GM12878 (cell line): ENCODE results near the gene DPF3. TPM values are rescaled to one million over a fixed set of nuclear protein-coding genes. Genes with fewer than 3 reads are reported as not detected.

Source experiments
- ATAC-seq: fragments of 200-7000 bp; cut with Tn5 transposase; 3 replicates; pipeline ENCODE4 v1.9.1; 2020; ENCODE audit warnings: mild to moderate bottlenecking, moderate library complexity
- BruUV-seq: library from RNA; stranded (reverse); fragments of 400-500 nt; replicated peaks from 2 replicates; lab custom pipeline; 2021; lab: Mats Ljungman, UMichigan
- CTCF ChIA-PET: fragments of 300-600 bp; sonication (Branson Sonifier 250); formaldehyde crosslinking; extraction: SDS; loops from one replicate; lab custom pipeline; 2021; ENCODE audit warnings: inconsistent platforms; lab: Yijun Ruan, JAX
- POLR2A ChIA-PET: fragments of 350-600 bp; formaldehyde crosslinking; extraction: SDS; loops from one replicate; lab custom pipeline; 2021; ENCODE audit warnings: inconsistent platforms; lab: Charles Lee
- RAD21 ChIA-PET: fragments of 300-600 bp; sonication (Branson Sonifier 250); formaldehyde crosslinking; loops from one replicate; lab custom pipeline; 2023; ENCODE audit warnings: antibody characterized with exemption; ENCODE audit not compliant: unreplicated experiment; lab: Charles Lee
- SMC1A ChIA-PET: fragments of 300-600 bp; sonication (Branson Sonifier 250); formaldehyde crosslinking; loops from one replicate; lab custom pipeline; 2023; ENCODE audit not compliant: unreplicated experiment, uncharacterized antibody; lab: Charles Lee
- DNase-seq: peaks from one replicate; pipeline ENCODE4 v3.0.0-alpha.2; 2011; ENCODE audit warnings: low read depth, low spot score
- FAIRE-seq: peaks from 3 replicates; lab custom pipeline; 2011; peaks lifted over from hg19 to GRCh38; lab: Jason Lieb, UNC
- H2AFZ ChIP-seq: 2 replicates; pipeline ENCODE4 v1.6.0; 2011; ENCODE audit warnings: low read depth, low read length, control low read depth; ENCODE audit not compliant: control insufficient read depth
- H3K27ac ChIP-seq: 2 replicates; pipeline ENCODE4 v1.5.1; 2011; ENCODE audit warnings: control low read depth; ENCODE audit not compliant: control insufficient read depth, insufficient read depth
- H3K27me3 ChIP-seq, 2 experiments: replicated peaks in 1 of 2; 2 replicates each; pipeline versions ENCODE4 v1.6.0 to v1.6.1; 2011; ENCODE audit warnings: low read length in 1 of 2; ENCODE audit not compliant: control insufficient read depth in 2 of 2, insufficient read depth in 2 of 2
- H3K36me3 ChIP-seq, 2 experiments: 2 replicates each; pipeline ENCODE4 v1.5.1; 2011; ENCODE audit warnings: low read length in 1 of 2; ENCODE audit not compliant: control insufficient read depth in 2 of 2, insufficient read depth in 2 of 2
- H3K4me1 ChIP-seq: 2 replicates; pipeline ENCODE4 v1.6.1; 2011; ENCODE audit warnings: mild to moderate bottlenecking, low read length, moderate library complexity, mixed read lengths; ENCODE audit not compliant: control insufficient read depth, insufficient read depth
- H3K4me2 ChIP-seq: 2 replicates; pipeline ENCODE4 v1.6.0; 2011; ENCODE audit warnings: control low read depth; ENCODE audit not compliant: control insufficient read depth, insufficient read depth
- H3K4me3 ChIP-seq: fragments of 200-600 bp; sonication (generic); 2 replicates; pipeline ENCODE4 v1.5.1; 2016
- H3K79me2 ChIP-seq: 2 replicates; pipeline ENCODE4 v1.6.0; 2011; ENCODE audit warnings: low read length; ENCODE audit not compliant: control insufficient read depth, insufficient read depth
- H3K9ac ChIP-seq: 2 replicates; pipeline ENCODE4 v1.8.0; 2011; ENCODE audit warnings: low read length, control low read depth, mixed read lengths; ENCODE audit not compliant: control insufficient read depth, insufficient read depth
- H3K9me3 ChIP-seq: replicated peaks from 3 replicates; pipeline ENCODE4 v1.5.1; 2011; ENCODE audit warnings: mild to moderate bottlenecking, low read length; ENCODE audit not compliant: control insufficient read depth, insufficient read depth
- H4K20me1 ChIP-seq: 2 replicates; pipeline ENCODE4 v1.6.0; 2011; ENCODE audit not compliant: control insufficient read depth, insufficient read depth
- ATF7 ChIP-seq: fragments of 450-650 bp; IDR thresholded peaks from 2 replicates; pipeline ENCODE4 v1.6.1; 2016; ENCODE audit warnings: low read depth, mild to moderate bottlenecking
- EED ChIP-seq: sonication (generic); IDR thresholded peaks from 2 replicates; pipeline ENCODE4 v1.6.1; 2016; ENCODE audit warnings: antibody characterized with exemption, low read depth
- FOXM1 ChIP-seq: IDR thresholded peaks from 2 replicates; pipeline ENCODE4 v1.6.1; 2012; ENCODE audit warnings: low read depth, mild to moderate bottlenecking, inconsistent platforms, low read length, moderate library complexity
- GATAD2B ChIP-seq: fragments of 450-650 bp; conservative IDR thresholded peaks from 2 replicates; pipeline ENCODE4 v1.6.1; 2017; ENCODE audit warnings: low read depth, mild to moderate bottlenecking, moderate library complexity
- JUNB ChIP-seq: IDR thresholded peaks from 2 replicates; pipeline ENCODE4 v1.6.1; 2016; ENCODE audit warnings: antibody characterized with exemption, mild to moderate bottlenecking
- PML ChIP-seq: IDR thresholded peaks from 2 replicates; pipeline ENCODE4 v1.6.1; 2012; ENCODE audit warnings: low read length, inconsistent platforms
- RAD21 ChIP-seq: IDR thresholded peaks from 2 replicates; pipeline ENCODE4 v1.6.1; 2011; ENCODE audit warnings: mild to moderate bottlenecking, low read depth, low read length, moderate library complexity; ENCODE audit not compliant: insufficient read depth
- RAD51 ChIP-seq: fragments of 450-650 bp; IDR thresholded peaks from 2 replicates; pipeline ENCODE4 v1.6.1; 2016; ENCODE audit warnings: moderate library complexity, mild to moderate bottlenecking, inconsistent platforms
- SUZ12 ChIP-seq: fragments of 200-600 bp; sonication (generic); IDR thresholded peaks from one replicate; pipeline ENCODE4 v1.6.1; 2018; ENCODE audit warnings: antibody characterized with exemption, mild to moderate bottlenecking; ENCODE audit not compliant: unreplicated experiment
- WGBS: methylation state at CpG from one replicate; pipeline ENCODE4 v1.1.6; 2016; ENCODE audit warnings: low lambda C conversion rate; ENCODE audit not compliant: insufficient replicate concordance, insufficient coverage; ENCODE audit errors: missing lambda C conversion rate; 5-methylcytosine and 5-hydroxymethylcytosine counted together
- in situ Hi-C: fragments of 300-500 bp; cut with MboI; formaldehyde crosslinking; loops from 9 replicates; pipeline ENCODE4 v1.14.3; 2018; ENCODE audit warnings: mixed read lengths
- intact Hi-C: fragments of 100-400 bp; cut with micrococcal nuclease; formaldehyde crosslinking; loops from one replicate; pipeline ENCODE4 v1.14.2; 2022; ENCODE audit not compliant: unreplicated experiment
- polyA plus RNA-seq, 11 experiments: library from polyadenylated mRNA; depleted of rRNA in 4 of 11; unstranded in 6 of 11; stranded (reverse) in 5 of 11; fragments of >200 nt; fragmentation: Nextera tagmentation in 4 of 11; fragmentation: Illumina TruSeq in 1 of 11; extraction: Ambion mirVana in 4 of 11; extraction: Trizol in 1 of 11; gene quantifications; 1 replicate in 1 of 11; 2 replicates in 10 of 11; pipeline versions ENCODE4 v1.2.1 to v1.2.3, GENCODE V29; 2011 to 2016; ENCODE audit warnings: inconsistent platforms in 2 of 11, missing spikeins in 2 of 11, low read depth in 1 of 11
- total RNA-seq, 4 experiments: library from RNA; depleted of rRNA in 3 of 4; stranded (reverse); fragments of >200 nt in 3 of 4; fragmentation: Illumina TruSeq in 1 of 4; extraction: Trizol in 1 of 4; gene quantifications; 2 replicates each; pipeline versions ENCODE4 v1.2.1 to v1.2.3, GENCODE V29; 2013 to 2021
- TF ChIP-seq, protein P1 (sequence below): fragments of 450-650 bp; IDR thresholded peaks from 2 replicates; pipeline ENCODE4 v1.6.1; 2016; ENCODE audit warnings: mild to moderate bottlenecking, moderate library complexity, borderline replicate concordance
- TF ChIP-seq, protein P2 (sequence below): fragments of 450-650 bp; IDR thresholded peaks from 2 replicates; pipeline ENCODE4 v1.6.1; 2017; ENCODE audit warnings: mild to moderate bottlenecking, low read depth, inconsistent platforms; ENCODE audit not compliant: poor library complexity, severe bottlenecking
- TF ChIP-seq, protein P3 (sequence below): fragments of 450-650 bp; IDR thresholded peaks from 2 replicates; pipeline ENCODE4 v1.6.1; 2017; ENCODE audit warnings: antibody characterized with exemption, mild to moderate bottlenecking, moderate library complexity

Gene DPF3
- total and polyA plus RNA-seq, 10 of the 15 experiments (the other 5 are each of a cell fraction or from before 2014, with no cell fraction given): 0.69 to 8.0 (median 2.2) TPM

DNA sequence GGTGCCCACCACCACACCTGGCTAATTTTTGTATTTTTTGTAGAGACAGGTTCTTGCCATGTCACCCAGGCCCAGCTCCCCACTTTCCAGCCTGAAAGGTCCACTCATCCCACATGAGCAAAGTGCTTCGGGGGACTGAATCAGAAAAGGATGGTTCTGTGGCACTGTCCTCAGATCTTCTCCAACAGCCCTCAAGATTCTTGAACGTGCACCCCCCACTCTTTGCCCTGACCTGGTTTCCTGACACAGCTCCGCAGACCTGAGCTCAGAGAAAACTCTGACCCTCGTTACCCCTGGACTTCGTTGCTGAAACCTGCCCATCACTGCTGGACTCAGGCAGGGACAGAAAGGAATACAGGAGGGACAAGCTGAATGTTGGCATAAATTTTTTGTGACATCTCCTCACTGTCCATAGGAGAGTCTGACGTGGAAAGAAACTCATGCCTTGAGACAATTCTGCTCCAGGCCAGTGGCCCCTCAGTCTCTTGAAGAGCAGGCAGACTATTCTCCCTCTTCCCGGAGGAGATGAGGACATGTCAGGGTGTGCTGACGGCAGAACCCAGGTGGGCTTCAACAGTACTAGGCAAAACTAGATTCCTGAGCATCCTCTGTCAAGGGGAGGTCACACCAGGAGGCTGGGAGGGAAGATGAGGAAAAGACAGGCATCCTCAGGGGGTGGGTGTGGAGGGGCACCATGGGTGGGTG lies 149.3 kb downstream of the DPF3 start (continued):
- no peak for TF ChIP-seq JUNB

DNA sequence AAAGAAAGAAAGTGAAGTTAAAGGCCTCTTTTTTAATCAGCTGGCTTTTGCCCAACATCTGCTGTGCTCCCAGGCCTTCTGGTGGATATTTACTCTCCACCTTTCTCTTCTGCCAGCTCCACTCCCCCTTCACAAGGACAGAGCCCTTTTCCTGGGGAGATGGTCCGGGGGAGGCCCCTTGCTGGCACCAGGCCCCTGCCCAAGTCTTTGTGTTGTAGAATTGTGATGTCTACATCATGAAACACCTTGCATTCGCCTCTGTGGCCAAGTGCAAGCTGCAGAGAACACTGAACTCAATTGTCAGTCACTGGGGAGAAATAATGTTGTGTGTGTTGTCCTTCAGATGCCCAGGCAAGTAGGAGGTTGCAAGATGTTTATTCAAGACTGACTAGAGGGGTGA lies 150.3 kb downstream of the DPF3 start:
- no peaks in the 10 kb centered on the region; a peak in 2 of 4 replicates for H3K36me3 ChIP-seq
- no peak overlapping the region for H3K27ac ChIP-seq
- BruUV-seq: no TSS peak
- 55% methylated on average over 2 of the region's 2 CpGs for WGBS
- no peaks in the 10 kb centered on the region; a peak in 1 of 4 replicates for H3K27me3 ChIP-seq
- CTCF ChIA-PET: interaction anchor here (0.5 kb wide), 1 partner anchor 44 kb away, joined by 3 read pairs; no protein-coding TSS in a partner anchor
- no peak overlapping the region for H3K4me3 ChIP-seq
- no peaks in the 10 kb centered on the region for H3K4me1 ChIP-seq
- intact Hi-C loops: no loop called here
- no peaks in the 10 kb centered on the region; the same call in 2 of the 3 replicates for H3K9me3 ChIP-seq
- no peak overlapping the region for H3K4me2 ChIP-seq
- in situ Hi-C loops: no loop called here
- FAIRE-seq (no peak), DNase-seq (no peak), ATAC-seq (no peak)
- H2AFZ ChIP-seq: no peak overlapping the region
- SMC1A ChIA-PET: no interaction called here
- RAD21 ChIA-PET: no interaction called here
- no peaks in the 10 kb centered on the region for H4K20me1 ChIP-seq
- POLR2A ChIA-PET: no interaction called here
- H3K79me2 ChIP-seq: no peaks in the 10 kb centered on the region
- H3K9ac ChIP-seq: no peak overlapping the region
- no peak for TF ChIP-seq ATF7
- TF ChIP-seq RAD51: no peak
- TF ChIP-seq SUZ12: no peak
- TF ChIP-seq, protein P1, sequence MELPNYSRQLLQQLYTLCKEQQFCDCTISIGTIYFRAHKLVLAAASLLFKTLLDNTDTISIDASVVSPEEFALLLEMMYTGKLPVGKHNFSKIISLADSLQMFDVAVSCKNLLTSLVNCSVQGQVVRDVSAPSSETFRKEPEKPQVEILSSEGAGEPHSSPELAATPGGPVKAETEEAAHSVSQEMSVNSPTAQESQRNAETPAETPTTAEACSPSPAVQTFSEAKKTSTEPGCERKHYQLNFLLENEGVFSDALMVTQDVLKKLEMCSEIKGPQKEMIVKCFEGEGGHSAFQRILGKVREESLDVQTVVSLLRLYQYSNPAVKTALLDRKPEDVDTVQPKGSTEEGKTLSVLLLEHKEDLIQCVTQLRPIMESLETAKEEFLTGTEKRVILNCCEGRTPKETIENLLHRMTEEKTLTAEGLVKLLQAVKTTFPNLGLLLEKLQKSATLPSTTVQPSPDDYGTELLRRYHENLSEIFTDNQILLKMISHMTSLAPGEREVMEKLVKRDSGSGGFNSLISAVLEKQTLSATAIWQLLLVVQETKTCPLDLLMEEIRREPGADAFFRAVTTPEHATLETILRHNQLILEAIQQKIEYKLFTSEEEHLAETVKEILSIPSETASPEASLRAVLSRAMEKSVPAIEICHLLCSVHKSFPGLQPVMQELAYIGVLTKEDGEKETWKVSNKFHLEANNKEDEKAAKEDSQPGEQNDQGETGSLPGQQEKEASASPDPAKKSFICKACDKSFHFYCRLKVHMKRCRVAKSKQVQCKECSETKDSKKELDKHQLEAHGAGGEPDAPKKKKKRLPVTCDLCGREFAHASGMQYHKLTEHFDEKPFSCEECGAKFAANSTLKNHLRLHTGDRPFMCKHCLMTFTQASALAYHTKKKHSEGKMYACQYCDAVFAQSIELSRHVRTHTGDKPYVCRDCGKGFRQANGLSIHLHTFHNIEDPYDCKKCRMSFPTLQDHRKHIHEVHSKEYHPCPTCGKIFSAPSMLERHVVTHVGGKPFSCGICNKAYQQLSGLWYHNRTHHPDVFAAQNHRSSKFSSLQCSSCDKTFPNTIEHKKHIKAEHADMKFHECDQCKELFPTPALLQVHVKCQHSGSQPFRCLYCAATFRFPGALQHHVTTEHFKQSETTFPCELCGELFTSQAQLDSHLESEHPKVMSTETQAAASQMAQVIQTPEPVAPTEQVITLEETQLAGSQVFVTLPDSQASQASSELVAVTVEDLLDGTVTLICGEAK: no peak
- TF ChIP-seq, protein P2, sequence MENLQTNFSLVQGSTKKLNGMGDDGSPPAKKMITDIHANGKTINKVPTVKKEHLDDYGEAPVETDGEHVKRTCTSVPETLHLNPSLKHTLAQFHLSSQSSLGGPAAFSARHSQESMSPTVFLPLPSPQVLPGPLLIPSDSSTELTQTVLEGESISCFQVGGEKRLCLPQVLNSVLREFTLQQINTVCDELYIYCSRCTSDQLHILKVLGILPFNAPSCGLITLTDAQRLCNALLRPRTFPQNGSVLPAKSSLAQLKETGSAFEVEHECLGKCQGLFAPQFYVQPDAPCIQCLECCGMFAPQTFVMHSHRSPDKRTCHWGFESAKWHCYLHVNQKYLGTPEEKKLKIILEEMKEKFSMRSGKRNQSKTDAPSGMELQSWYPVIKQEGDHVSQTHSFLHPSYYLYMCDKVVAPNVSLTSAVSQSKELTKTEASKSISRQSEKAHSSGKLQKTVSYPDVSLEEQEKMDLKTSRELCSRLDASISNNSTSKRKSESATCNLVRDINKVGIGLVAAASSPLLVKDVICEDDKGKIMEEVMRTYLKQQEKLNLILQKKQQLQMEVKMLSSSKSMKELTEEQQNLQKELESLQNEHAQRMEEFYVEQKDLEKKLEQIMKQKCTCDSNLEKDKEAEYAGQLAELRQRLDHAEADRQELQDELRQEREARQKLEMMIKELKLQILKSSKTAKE: no peak
- no peak for TF ChIP-seq FOXM1
- TF ChIP-seq RAD21: no peak
- TF ChIP-seq PML: no peak
- no peak for TF ChIP-seq GATAD2B
- TF ChIP-seq, protein P3, sequence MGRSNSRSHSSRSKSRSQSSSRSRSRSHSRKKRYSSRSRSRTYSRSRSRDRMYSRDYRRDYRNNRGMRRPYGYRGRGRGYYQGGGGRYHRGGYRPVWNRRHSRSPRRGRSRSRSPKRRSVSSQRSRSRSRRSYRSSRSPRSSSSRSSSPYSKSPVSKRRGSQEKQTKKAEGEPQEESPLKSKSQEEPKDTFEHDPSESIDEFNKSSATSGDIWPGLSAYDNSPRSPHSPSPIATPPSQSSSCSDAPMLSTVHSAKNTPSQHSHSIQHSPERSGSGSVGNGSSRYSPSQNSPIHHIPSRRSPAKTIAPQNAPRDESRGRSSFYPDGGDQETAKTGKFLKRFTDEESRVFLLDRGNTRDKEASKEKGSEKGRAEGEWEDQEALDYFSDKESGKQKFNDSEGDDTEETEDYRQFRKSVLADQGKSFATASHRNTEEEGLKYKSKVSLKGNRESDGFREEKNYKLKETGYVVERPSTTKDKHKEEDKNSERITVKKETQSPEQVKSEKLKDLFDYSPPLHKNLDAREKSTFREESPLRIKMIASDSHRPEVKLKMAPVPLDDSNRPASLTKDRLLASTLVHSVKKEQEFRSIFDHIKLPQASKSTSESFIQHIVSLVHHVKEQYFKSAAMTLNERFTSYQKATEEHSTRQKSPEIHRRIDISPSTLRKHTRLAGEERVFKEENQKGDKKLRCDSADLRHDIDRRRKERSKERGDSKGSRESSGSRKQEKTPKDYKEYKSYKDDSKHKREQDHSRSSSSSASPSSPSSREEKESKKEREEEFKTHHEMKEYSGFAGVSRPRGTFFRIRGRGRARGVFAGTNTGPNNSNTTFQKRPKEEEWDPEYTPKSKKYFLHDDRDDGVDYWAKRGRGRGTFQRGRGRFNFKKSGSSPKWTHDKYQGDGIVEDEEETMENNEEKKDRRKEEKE: no peak
- TF ChIP-seq EED: no peak
